K562 (cell line): ENCODE measurements around the gene RNF166. TPM values are rescaled to one million over a fixed set of nuclear protein-coding genes. Genes with fewer than 3 reads are reported as not detected.
A peak's percentile ranks its signal among the peaks of the same experiment; 100 is the strongest.

Experiments
- C11orf30 ChIP-seq: fragments of 450-650 bp; IDR thresholded peaks from 2 replicates; pipeline ENCODE4 v1.6.1; 2016; ENCODE audit warnings: low read depth, mild to moderate bottlenecking
- FOXK2 ChIP-seq, 2 experiments: fragments of 450-650 bp; IDR thresholded peaks in 1 of 2; conservative IDR thresholded peaks in 1 of 2; 2 replicates each; pipeline ENCODE4 v1.6.1; 2016; ENCODE audit warnings: low read depth in 2 of 2, mild to moderate bottlenecking in 1 of 2
- HNRNPL ChIP-seq: fragments of 200-400 bp; formaldehyde crosslinking; IDR thresholded peaks from 2 replicates; pipeline ENCODE4 v1.6.1; 2017; ENCODE audit warnings: low read depth, mild to moderate bottlenecking, low read length
- KDM5B ChIP-seq: fragments of 200-600 bp; sonication (generic); IDR thresholded peaks from 2 replicates; pipeline ENCODE4 v1.6.1; 2012; ENCODE audit warnings: low read depth, mild to moderate bottlenecking, moderate library complexity, low read length, control low read depth, inconsistent platforms; ENCODE audit not compliant: insufficient replicate concordance
- KLF1 ChIP-seq: fragments of 450-650 bp; IDR thresholded peaks from 2 replicates; pipeline ENCODE4 v1.6.1; 2016; ENCODE audit warnings: missing genetic modification characterization, missing compliant biosample characterization
- MEIS2 ChIP-seq: fragments of 450-650 bp; IDR thresholded peaks from 2 replicates; pipeline ENCODE4 v1.6.1; 2014; ENCODE audit warnings: mild to moderate bottlenecking; ENCODE audit not compliant: partially characterized antibody
- NEUROD1 ChIP-seq: fragments of 150-350 bp; IDR thresholded peaks from 2 replicates; pipeline ENCODE4 v1.6.1; 2014; ENCODE audit warnings: borderline replicate concordance, low read length, low read depth; ENCODE audit not compliant: partially characterized antibody
- PHF20 ChIP-seq: fragments of 450-650 bp; IDR thresholded peaks from 2 replicates; pipeline ENCODE4 v1.6.1; 2018; ENCODE audit not compliant: partially characterized antibody
- PTBP1 ChIP-seq: fragments of 200-400 bp; formaldehyde crosslinking; IDR thresholded peaks from 2 replicates; pipeline ENCODE4 v1.6.1; 2017; ENCODE audit warnings: low read depth, low read length
- SMAD4 ChIP-seq: fragments of 250-450 bp; sonication (Bioruptor Pico); conservative IDR thresholded peaks from 2 replicates; pipeline ENCODE4 v1.8.0; 2021; ENCODE audit warnings: inconsistent platforms, mild to moderate bottlenecking, moderate library complexity
- SNIP1 ChIP-seq: fragments of 450-650 bp; IDR thresholded peaks from 2 replicates; pipeline ENCODE4 v1.7.1; 2017; ENCODE audit warnings: low read depth, mild to moderate bottlenecking
- SP1 ChIP-seq: sonication (generic); formaldehyde crosslinking; IDR thresholded peaks from 2 replicates; pipeline ENCODE4 v1.8.1; 2022; ENCODE audit warnings: mild to moderate bottlenecking, missing genetic modification reagents
- TAF1 ChIP-seq: IDR thresholded peaks from 2 replicates; pipeline ENCODE4 v1.6.1; 2011; ENCODE audit warnings: mild to moderate bottlenecking, low read length, moderate library complexity; ENCODE audit not compliant: insufficient read depth, control insufficient read depth, severe bottlenecking; ENCODE audit errors: extremely low read depth
- ZNF76 ChIP-seq: fragments of 250-450 bp; sonication (Bioruptor Pico); IDR thresholded peaks from 2 replicates; pipeline ENCODE4 v1.4.0; 2020; ENCODE audit warnings: mild to moderate bottlenecking, moderate library complexity, borderline replicate concordance
- polyA plus RNA-seq, 8 experiments: library from polyadenylated mRNA; depleted of rRNA in 4 of 8; stranded (reverse) in 5 of 8; unstranded in 3 of 8; fragments of >200 nt; fragmentation: Nextera tagmentation in 2 of 8; fragmentation: Illumina TruSeq in 1 of 8; extraction: Ambion mirVana in 2 of 8; extraction: Trizol in 1 of 8; gene quantifications; 2 replicates each; pipeline versions ENCODE4 v1.2.1 to v1.2.3, GENCODE V29; 2011 to 2014; ENCODE audit warnings: inconsistent platforms in 1 of 8, missing spikeins in 1 of 8
- total RNA-seq, 7 experiments: library from RNA; depleted of rRNA in 6 of 7; stranded (reverse); fragments of >200 nt in 6 of 7; fragmentation: Illumina TruSeq in 2 of 7; extraction: Trizol in 2 of 7; gene quantifications; 2 replicates each; pipeline versions ENCODE4 v1.2.1 to v1.2.3, GENCODE V29; 2011 to 2021; ENCODE audit warnings: low replicate concordance in 1 of 7
- TF ChIP-seq, protein P1 (sequence below): fragments of 450-650 bp; formaldehyde crosslinking; IDR thresholded peaks from 2 replicates; pipeline ENCODE4 v1.4.0; 2022; ENCODE audit warnings: missing genetic modification characterization
- TF ChIP-seq, protein P2 (sequence below), 3 experiments: fragments of 200-800 bp in 1 of 3; fragments of 250-450 bp in 1 of 3; fragments of 450-650 bp in 1 of 3; sonication (Bioruptor Pico) in 1 of 3; sonication (Bioruptor generic) in 1 of 3; formaldehyde crosslinking in 1 of 3; IDR thresholded peaks; 2 replicates each; pipeline versions ENCODE4 v1.6.1 to v1.8.0; 2016 to 2022; ENCODE audit warnings: mild to moderate bottlenecking in 2 of 3, missing genetic modification characterization in 2 of 3, missing compliant biosample characterization in 1 of 3, moderate library complexity in 1 of 3

The RNF166 gene
- total and polyA plus RNA-seq, 9 of the 15 experiments (the other 6 are each of a cell fraction or from before 2014, with no cell fraction given): 0.56 to 60.3 (median 19.5) TPM

DNA sequence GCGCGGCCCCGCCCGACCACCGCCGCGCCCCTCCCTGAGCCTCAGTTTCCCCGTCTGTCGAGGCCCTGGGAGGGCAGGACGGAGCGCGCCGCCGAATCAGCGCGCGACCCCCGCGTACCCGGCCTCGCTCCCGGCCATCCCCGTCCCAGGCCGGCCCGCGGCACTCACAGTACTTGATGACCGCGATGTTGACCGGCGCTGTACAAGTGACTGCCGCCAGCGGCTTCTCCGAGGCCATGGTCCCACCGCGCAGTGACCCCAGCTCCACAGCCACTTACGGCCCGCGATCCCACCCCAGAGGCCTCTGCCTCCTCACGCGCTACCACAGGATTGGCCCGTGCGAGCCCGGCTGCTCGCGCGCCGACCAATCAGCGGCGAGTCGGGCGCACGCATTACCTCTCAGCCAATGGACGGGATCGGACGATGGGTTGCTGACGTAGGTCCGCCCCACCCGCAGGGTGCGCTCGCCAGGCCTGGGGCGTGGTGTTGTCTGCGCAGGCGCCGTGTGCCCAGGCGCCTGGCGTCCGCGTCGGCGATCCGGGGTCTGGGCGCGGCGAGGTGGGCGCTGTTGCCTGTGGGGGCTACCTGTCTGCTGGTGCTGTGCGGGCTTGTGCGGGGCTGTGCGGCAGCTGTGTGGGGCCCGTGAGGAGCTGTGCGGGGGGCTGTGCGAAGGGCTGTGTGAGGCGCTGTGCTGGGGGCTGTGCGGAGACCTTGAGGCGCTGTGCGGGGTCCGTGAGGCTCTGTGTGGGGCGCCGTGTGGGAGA, 43.2 kb downstream of the RNF166 start, which contains the start of gene MVD (continued):
- TF ChIP-seq C11orf30 (peak; percentile 89), KLF1 (tag) (peak; percentile 73), ZNF76 (no peak), NEUROD1 (peak; percentile 95), TAF1 (peak; percentile 81), PTBP1 (0 out of 2 replicates have a peak, but pooled peaks have one; percentile 45), SNIP1 (no peak), SMAD4 (CRISPR knock-in tag) (peak; percentile 37), HNRNPL (peak; percentile 68), SP1 (CRISPR knock-in tag) (peak; percentile 97), MEIS2 (peak; percentile 75), PHF20 (peak; percentile 54), KDM5B (peak; percentile 96), FOXK2 (conservative IDR thresholded peaks at IDR 0.05 in 1 of 2, IDR thresholded peaks at IDR 0.05 in 1 of 2; ENCODE audit: low read depth in 2 of 2) (peak in 1 of 2 experiments; percentile 49; a peak in 1 of 4 replicates)
- TF ChIP-seq, protein P1, sequence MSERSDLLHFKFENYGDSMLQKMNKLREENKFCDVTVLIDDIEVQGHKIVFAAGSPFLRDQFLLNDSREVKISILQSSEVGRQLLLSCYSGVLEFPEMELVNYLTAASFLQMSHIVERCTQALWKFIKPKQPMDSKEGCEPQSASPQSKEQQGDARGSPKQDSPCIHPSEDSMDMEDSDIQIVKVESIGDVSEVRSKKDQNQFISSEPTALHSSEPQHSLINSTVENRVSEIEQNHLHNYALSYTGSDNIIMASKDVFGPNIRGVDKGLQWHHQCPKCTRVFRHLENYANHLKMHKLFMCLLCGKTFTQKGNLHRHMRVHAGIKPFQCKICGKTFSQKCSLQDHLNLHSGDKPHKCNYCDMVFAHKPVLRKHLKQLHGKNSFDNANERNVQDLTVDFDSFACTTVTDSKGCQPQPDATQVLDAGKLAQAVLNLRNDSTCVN (CRISPR knock-in tag): 0 out of 2 replicates have a peak, but pooled peaks have one; percentile 47
- TF ChIP-seq, protein P2, sequence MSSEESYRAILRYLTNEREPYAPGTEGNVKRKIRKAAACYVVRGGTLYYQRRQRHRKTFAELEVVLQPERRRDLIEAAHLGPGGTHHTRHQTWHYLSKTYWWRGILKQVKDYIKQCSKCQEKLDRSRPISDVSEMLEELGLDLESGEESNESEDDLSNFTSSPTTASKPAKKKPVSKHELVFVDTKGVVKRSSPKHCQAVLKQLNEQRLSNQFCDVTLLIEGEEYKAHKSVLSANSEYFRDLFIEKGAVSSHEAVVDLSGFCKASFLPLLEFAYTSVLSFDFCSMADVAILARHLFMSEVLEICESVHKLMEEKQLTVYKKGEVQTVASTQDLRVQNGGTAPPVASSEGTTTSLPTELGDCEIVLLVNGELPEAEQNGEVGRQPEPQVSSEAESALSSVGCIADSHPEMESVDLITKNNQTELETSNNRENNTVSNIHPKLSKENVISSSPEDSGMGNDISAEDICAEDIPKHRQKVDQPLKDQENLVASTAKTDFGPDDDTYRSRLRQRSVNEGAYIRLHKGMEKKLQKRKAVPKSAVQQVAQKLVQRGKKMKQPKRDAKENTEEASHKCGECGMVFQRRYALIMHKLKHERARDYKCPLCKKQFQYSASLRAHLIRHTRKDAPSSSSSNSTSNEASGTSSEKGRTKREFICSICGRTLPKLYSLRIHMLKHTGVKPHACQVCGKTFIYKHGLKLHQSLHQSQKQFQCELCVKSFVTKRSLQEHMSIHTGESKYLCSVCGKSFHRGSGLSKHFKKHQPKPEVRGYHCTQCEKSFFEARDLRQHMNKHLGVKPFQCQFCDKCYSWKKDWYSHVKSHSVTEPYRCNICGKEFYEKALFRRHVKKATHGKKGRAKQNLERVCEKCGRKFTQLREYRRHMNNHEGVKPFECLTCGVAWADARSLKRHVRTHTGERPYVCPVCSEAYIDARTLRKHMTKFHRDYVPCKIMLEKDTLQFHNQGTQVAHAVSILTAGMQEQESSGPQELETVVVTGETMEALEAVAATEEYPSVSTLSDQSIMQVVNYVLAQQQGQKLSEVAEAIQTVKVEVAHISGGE (CRISPR knock-in tag; IDR thresholded peaks at IDR 0.05): peak in 1 of 3 experiments; percentile 64; a peak in 2 of 6 replicates
